Progenitor cell of endocrine pancreas (in vitro differentiated cells): Measurements from ENCODE around the gene CHCHD3. TPM values are rescaled to one million over a fixed set of nuclear protein-coding genes. Genes with fewer than 3 reads are reported as not detected.

Experiments
- DNase-seq: peaks from one replicate; pipeline ENCODE4 v3.0.0; 2021; ENCODE audit warnings: low spot score; ENCODE audit not compliant: unreplicated experiment
- H3K27ac Mint-ChIP-seq: 2 replicates; pipeline ENCODE4 v1.8.0; 2021; ENCODE audit warnings: mild to moderate bottlenecking, moderate library complexity, mixed read lengths
- H3K27me3 Mint-ChIP-seq: 2 replicates; pipeline ENCODE4 v1.8.0; 2021; ENCODE audit warnings: mixed read lengths
- H3K36me3 Mint-ChIP-seq: 2 replicates; pipeline ENCODE4 v1.8.0; 2022; ENCODE audit warnings: mixed read lengths; ENCODE audit not compliant: insufficient read depth
- H3K4me1 Mint-ChIP-seq: 2 replicates; pipeline ENCODE4 v1.8.0; 2021; ENCODE audit warnings: low read depth, mixed read lengths
- H3K4me3 Mint-ChIP-seq: 2 replicates; pipeline ENCODE4 v1.8.0; 2021; ENCODE audit warnings: low read depth, mild to moderate bottlenecking, moderate library complexity, mixed read lengths
- H3K9me3 Mint-ChIP-seq: 2 replicates; pipeline ENCODE4 v1.8.0; 2021; ENCODE audit warnings: low read depth, mixed read lengths
- total RNA-seq: library from RNA; stranded (reverse); gene quantifications from 2 replicates; pipeline ENCODE4 v1.2.1, GENCODE V29; 2021
- TF ChIP-seq, protein P1 (sequence below): fragments of 200-600 bp; sonication (generic); IDR thresholded peaks from one replicate; pipeline ENCODE4 v1.5.0; 2021; ENCODE audit warnings: antibody characterized with exemption, mild to moderate bottlenecking; ENCODE audit not compliant: unreplicated experiment

Gene CHCHD3
- total RNA-seq, 1 donor from 2014 or later, result 67.3 TPM

- TF ChIP-seq, protein P1, sequence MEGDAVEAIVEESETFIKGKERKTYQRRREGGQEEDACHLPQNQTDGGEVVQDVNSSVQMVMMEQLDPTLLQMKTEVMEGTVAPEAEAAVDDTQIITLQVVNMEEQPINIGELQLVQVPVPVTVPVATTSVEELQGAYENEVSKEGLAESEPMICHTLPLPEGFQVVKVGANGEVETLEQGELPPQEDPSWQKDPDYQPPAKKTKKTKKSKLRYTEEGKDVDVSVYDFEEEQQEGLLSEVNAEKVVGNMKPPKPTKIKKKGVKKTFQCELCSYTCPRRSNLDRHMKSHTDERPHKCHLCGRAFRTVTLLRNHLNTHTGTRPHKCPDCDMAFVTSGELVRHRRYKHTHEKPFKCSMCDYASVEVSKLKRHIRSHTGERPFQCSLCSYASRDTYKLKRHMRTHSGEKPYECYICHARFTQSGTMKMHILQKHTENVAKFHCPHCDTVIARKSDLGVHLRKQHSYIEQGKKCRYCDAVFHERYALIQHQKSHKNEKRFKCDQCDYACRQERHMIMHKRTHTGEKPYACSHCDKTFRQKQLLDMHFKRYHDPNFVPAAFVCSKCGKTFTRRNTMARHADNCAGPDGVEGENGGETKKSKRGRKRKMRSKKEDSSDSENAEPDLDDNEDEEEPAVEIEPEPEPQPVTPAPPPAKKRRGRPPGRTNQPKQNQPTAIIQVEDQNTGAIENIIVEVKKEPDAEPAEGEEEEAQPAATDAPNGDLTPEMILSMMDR, result no peak
- Mint-ChIP-seq H3K36me3 (no peaks in the 10 kb centered on the region), H3K27me3 (no peaks in the 10 kb centered on the region), H3K27ac (no peak overlapping the region), H3K4me1 (no peaks in the 10 kb centered on the region), H3K4me3 (no peak overlapping the region), H3K9me3 (no peaks in the 10 kb centered on the region)
- DNase-seq, result no peak
Measured at GRCh38 chr7:133102276-133103060, 20.6 kb upstream of the CHCHD3 start.

DNA sequence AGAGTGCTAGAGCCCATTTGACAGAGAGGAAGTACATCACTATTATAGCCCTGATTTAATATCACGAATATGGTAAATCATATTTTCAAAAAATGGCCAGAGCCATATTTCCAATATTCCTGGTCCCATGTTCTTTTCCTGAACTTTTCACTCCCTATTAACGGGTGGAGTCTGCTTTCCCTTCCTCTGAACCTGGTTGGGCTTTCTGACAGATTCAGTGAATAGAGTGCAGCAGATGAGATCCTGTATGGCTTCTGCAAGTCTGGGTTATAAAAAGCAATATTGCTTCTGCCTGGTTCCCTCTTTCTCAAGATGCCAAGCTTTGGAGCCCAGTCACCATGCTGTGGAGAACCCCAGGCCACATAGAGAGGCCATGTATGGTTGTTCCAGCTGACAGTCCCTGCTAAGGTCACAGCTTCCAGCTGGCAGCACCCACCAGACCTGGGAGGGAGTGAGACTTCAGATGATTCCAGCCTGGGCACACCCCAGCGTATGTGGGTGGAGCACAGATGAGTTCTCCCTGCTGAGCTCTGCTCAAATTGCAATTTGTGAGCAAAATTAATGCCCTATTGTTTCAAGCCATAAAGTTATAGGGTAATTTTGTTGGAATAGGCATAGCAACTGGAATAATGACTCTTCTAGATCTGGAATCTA, 17.9 kb upstream of the CHCHD3 start:
- Mint-ChIP-seq H3K9me3 (no peaks in the 10 kb centered on the region), H3K27ac (no peak overlapping the region), H3K36me3 (no peaks in the 10 kb centered on the region), H3K4me1 (no peaks in the 10 kb centered on the region), H3K4me3 (no peak overlapping the region), H3K27me3 (no peaks in the 10 kb centered on the region)
- DNase-seq, result no peak
- TF ChIP-seq, protein P1, result no peak

DNA sequence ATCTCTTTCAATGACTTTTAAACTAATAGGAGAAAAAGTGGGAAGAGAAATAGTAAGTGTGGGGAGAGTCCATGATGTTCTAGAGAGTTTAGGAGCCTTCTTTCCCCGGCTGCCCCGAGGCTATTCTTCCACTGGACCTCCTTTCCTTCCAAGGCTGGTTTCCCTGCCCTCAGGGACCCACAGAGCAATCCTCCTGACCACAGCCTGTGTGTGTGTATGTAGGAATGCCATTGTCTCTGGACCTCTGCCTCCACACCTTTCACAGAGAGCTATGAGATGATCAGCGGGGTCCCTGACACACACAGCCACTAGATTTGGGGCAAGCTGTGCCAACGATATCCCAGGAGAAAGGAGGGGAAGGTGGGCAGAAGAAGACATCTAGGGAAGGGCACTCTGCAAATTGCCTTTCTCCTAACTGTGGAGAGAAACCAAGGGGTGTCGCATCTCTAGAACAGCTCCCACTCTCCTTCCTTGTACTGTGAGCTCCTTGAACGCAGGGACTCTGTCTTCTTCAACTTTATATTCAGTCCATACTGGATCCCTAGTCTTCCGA, 13.3 kb upstream of the CHCHD3 start:
- no peak overlapping the region for H3K27ac Mint-ChIP-seq

GRCh38 chr7:133091943-133092464, 10.1 kb upstream of the CHCHD3 start:
- Mint-ChIP-seq H3K9me3 (no peaks in the 10 kb centered on the region), H3K4me1 (no peaks in the 10 kb centered on the region), H3K27me3 (no peaks in the 10 kb centered on the region)

More for the DNA sequence above, 13.3 kb upstream of the CHCHD3 start:
- no peak for DNase-seq
- no peaks in the 10 kb centered on the region for H3K36me3 Mint-ChIP-seq
- H3K27me3 Mint-ChIP-seq, result no peaks in the 10 kb centered on the region
- TF ChIP-seq, protein P1, result no peak
- H3K9me3 Mint-ChIP-seq, result no peaks in the 10 kb centered on the region
- H3K4me1 Mint-ChIP-seq, result no peaks in the 10 kb centered on the region
- H3K4me3 Mint-ChIP-seq, result no peak overlapping the region

DNA sequence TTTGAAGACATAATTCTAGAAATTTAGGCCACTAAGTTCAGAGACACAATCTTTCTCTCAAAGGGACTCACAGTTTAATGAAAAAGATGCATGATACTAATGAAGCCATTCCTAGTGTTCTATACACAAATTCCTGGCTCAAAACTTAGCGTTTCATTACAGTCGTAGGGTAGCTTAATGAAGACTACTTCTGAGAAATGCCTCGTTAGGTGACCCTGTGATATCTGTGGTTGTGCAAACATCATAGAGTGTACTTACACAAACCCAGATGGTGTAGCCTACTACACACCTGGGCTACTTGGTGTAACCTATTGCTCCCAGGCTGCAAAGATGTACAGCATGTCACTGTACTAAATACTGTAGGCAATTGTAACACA, 488 bp upstream of the CHCHD3 start:
- H3K27me3 Mint-ChIP-seq, result peaks cover 3% of the 10 kb centered on the region
- no peak for DNase-seq
- TF ChIP-seq, protein P1, result no peak
- H3K4me1 Mint-ChIP-seq, result peaks cover 13% of the 10 kb centered on the region
- H3K36me3 Mint-ChIP-seq, result no peaks in the 10 kb centered on the region
- no peaks in the 10 kb centered on the region for H3K9me3 Mint-ChIP-seq
- H3K4me3 Mint-ChIP-seq, result peak overlapping the region; percentile 95
- peak overlapping the region; percentile 95 for H3K27ac Mint-ChIP-seq

More at GRCh38 chr7:133091943-133092464, 10.1 kb upstream of the CHCHD3 start:
- no peak overlapping the region for H3K4me3 Mint-ChIP-seq
- no peak for DNase-seq
- H3K36me3 Mint-ChIP-seq, result no peaks in the 10 kb centered on the region
- TF ChIP-seq, protein P1, result no peak
- H3K27ac Mint-ChIP-seq, result no peak overlapping the region
